ENCODE measurements around the gene STON2.

DNA sequence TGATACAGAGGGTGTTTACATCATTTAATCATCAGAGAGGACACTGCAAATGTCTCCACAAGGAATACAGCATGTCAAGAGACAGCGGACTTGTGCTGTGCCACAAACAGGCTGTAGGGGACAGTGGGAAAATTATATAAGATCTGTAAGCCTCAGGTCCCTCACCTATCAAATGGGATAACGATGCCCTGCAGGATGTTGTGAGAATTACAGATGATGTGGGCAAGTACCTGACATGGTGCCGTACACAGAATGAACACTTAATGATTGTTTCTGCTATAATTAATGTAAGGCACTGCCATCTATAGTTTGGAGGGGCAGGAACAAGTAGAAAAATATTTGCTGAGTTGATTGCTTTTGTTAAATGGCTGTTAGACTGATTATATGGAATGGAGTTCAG, 97.5 kb downstream of the STON2 start:
- TF ChIP-seq, protein P1, sequence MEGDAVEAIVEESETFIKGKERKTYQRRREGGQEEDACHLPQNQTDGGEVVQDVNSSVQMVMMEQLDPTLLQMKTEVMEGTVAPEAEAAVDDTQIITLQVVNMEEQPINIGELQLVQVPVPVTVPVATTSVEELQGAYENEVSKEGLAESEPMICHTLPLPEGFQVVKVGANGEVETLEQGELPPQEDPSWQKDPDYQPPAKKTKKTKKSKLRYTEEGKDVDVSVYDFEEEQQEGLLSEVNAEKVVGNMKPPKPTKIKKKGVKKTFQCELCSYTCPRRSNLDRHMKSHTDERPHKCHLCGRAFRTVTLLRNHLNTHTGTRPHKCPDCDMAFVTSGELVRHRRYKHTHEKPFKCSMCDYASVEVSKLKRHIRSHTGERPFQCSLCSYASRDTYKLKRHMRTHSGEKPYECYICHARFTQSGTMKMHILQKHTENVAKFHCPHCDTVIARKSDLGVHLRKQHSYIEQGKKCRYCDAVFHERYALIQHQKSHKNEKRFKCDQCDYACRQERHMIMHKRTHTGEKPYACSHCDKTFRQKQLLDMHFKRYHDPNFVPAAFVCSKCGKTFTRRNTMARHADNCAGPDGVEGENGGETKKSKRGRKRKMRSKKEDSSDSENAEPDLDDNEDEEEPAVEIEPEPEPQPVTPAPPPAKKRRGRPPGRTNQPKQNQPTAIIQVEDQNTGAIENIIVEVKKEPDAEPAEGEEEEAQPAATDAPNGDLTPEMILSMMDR (IDR thresholded peaks at IDR 0.05): peak in 1 of 7 experiments; percentile 7
- no peak for TF ChIP-seq POLR2A (IDR thresholded peaks at IDR 0.05)

All from body of pancreas (tissue), 4 donors.